GM12878 (cell line): ENCODE measurements around the gene MEIS2. TPM values are rescaled to one million over a fixed set of nuclear protein-coding genes. Genes with fewer than 3 reads are reported as not detected.

Experiments
- ATAC-seq: fragments of 200-7000 bp; cut with Tn5 transposase; 3 replicates; pipeline ENCODE4 v1.9.1; 2020; ENCODE audit warnings: mild to moderate bottlenecking, moderate library complexity
- BruUV-seq: library from RNA; stranded (reverse); fragments of 400-500 nt; replicated peaks from 2 replicates; lab custom pipeline; 2021; lab: Mats Ljungman, UMichigan
- CTCF ChIA-PET: fragments of 300-600 bp; sonication (Branson Sonifier 250); formaldehyde crosslinking; extraction: SDS; loops from one replicate; lab custom pipeline; 2021; ENCODE audit warnings: inconsistent platforms; lab: Yijun Ruan, JAX
- POLR2A ChIA-PET: fragments of 350-600 bp; formaldehyde crosslinking; extraction: SDS; loops from one replicate; lab custom pipeline; 2021; ENCODE audit warnings: inconsistent platforms; lab: Charles Lee
- RAD21 ChIA-PET: fragments of 300-600 bp; sonication (Branson Sonifier 250); formaldehyde crosslinking; loops from one replicate; lab custom pipeline; 2023; ENCODE audit warnings: antibody characterized with exemption; ENCODE audit not compliant: unreplicated experiment; lab: Charles Lee
- SMC1A ChIA-PET: fragments of 300-600 bp; sonication (Branson Sonifier 250); formaldehyde crosslinking; loops from one replicate; lab custom pipeline; 2023; ENCODE audit not compliant: unreplicated experiment, uncharacterized antibody; lab: Charles Lee
- DNase-seq: peaks from one replicate; pipeline ENCODE4 v3.0.0-alpha.2; 2011; ENCODE audit warnings: low read depth, low spot score
- FAIRE-seq: peaks from 3 replicates; lab custom pipeline; 2011; peaks lifted over from hg19 to GRCh38; lab: Jason Lieb, UNC
- H2AFZ ChIP-seq: 2 replicates; pipeline ENCODE4 v1.6.0; 2011; ENCODE audit warnings: low read depth, low read length, control low read depth; ENCODE audit not compliant: control insufficient read depth
- H3K27ac ChIP-seq: 2 replicates; pipeline ENCODE4 v1.5.1; 2011; ENCODE audit warnings: control low read depth; ENCODE audit not compliant: control insufficient read depth, insufficient read depth
- H3K27me3 ChIP-seq, 2 experiments: replicated peaks in 1 of 2; 2 replicates each; pipeline versions ENCODE4 v1.6.0 to v1.6.1; 2011; ENCODE audit warnings: low read length in 1 of 2; ENCODE audit not compliant: control insufficient read depth in 2 of 2, insufficient read depth in 2 of 2
- H3K36me3 ChIP-seq, 2 experiments: 2 replicates each; pipeline ENCODE4 v1.5.1; 2011; ENCODE audit warnings: low read length in 1 of 2; ENCODE audit not compliant: control insufficient read depth in 2 of 2, insufficient read depth in 2 of 2
- H3K4me1 ChIP-seq: 2 replicates; pipeline ENCODE4 v1.6.1; 2011; ENCODE audit warnings: mild to moderate bottlenecking, low read length, moderate library complexity, mixed read lengths; ENCODE audit not compliant: control insufficient read depth, insufficient read depth
- H3K4me2 ChIP-seq: 2 replicates; pipeline ENCODE4 v1.6.0; 2011; ENCODE audit warnings: control low read depth; ENCODE audit not compliant: control insufficient read depth, insufficient read depth
- H3K4me3 ChIP-seq: fragments of 200-600 bp; sonication (generic); 2 replicates; pipeline ENCODE4 v1.5.1; 2016
- H3K79me2 ChIP-seq: 2 replicates; pipeline ENCODE4 v1.6.0; 2011; ENCODE audit warnings: low read length; ENCODE audit not compliant: control insufficient read depth, insufficient read depth
- H3K9ac ChIP-seq: 2 replicates; pipeline ENCODE4 v1.8.0; 2011; ENCODE audit warnings: low read length, control low read depth, mixed read lengths; ENCODE audit not compliant: control insufficient read depth, insufficient read depth
- H3K9me3 ChIP-seq: replicated peaks from 3 replicates; pipeline ENCODE4 v1.5.1; 2011; ENCODE audit warnings: mild to moderate bottlenecking, low read length; ENCODE audit not compliant: control insufficient read depth, insufficient read depth
- H4K20me1 ChIP-seq: 2 replicates; pipeline ENCODE4 v1.6.0; 2011; ENCODE audit not compliant: control insufficient read depth, insufficient read depth
- ASH2L ChIP-seq: fragments of 300-600, 200-600 bp; sonication (generic); IDR thresholded peaks from 2 replicates; pipeline ENCODE4 v1.6.1; 2017; ENCODE audit warnings: low read depth, mild to moderate bottlenecking, borderline replicate concordance
- ATF3 ChIP-seq: IDR thresholded peaks from 2 replicates; pipeline ENCODE4 v1.6.1; 2011; ENCODE audit warnings: low read depth, mild to moderate bottlenecking, low read length, moderate library complexity, borderline replicate concordance; ENCODE audit errors: extremely low read depth
- BHLHE40 ChIP-seq, 2 experiments: fragments of 450-650 bp in 1 of 2; IDR thresholded peaks; 2 replicates each; pipeline ENCODE4 v1.6.1; 2011 to 2017; ENCODE audit warnings: low read depth in 2 of 2, borderline replicate concordance in 1 of 2, improper control_type of control experiment in 1 of 2, low read length in 1 of 2, mild to moderate bottlenecking in 1 of 2
- CREM ChIP-seq: IDR thresholded peaks from 2 replicates; pipeline ENCODE4 v1.6.1; 2014; ENCODE audit warnings: antibody characterized with exemption, low read depth
- FOS ChIP-seq: IDR thresholded peaks from 3 replicates; pipeline ENCODE4 v1.6.1; 2011; ENCODE audit warnings: borderline replicate concordance; ENCODE audit not compliant: insufficient read length; ENCODE audit errors: extremely low read depth
- HSF1 ChIP-seq: fragments of 150-350 bp; IDR thresholded peaks from 2 replicates; pipeline ENCODE4 v1.6.1; 2014; ENCODE audit warnings: mild to moderate bottlenecking, low read depth, low read length
- MTA2 ChIP-seq: fragments of 450-650 bp; IDR thresholded peaks from 2 replicates; pipeline ENCODE4 v1.6.1; 2016; ENCODE audit warnings: low read depth, mild to moderate bottlenecking, moderate library complexity
- MYB ChIP-seq: fragments of 150-350 bp; IDR thresholded peaks from 2 replicates; pipeline ENCODE4 v1.6.1; 2014; ENCODE audit warnings: mild to moderate bottlenecking, low read depth, low read length, borderline replicate concordance
- NFIC ChIP-seq: IDR thresholded peaks from 2 replicates; pipeline ENCODE4 v1.6.1; 2012; ENCODE audit warnings: low read depth, mild to moderate bottlenecking, inconsistent platforms, low read length, moderate library complexity
- PRDM15 ChIP-seq: fragments of 450-650 bp; formaldehyde crosslinking; IDR thresholded peaks from 2 replicates; pipeline ENCODE4 v1.4.0; 2020; ENCODE audit warnings: mild to moderate bottlenecking, moderate library complexity
- RAD21 ChIP-seq: IDR thresholded peaks from 2 replicates; pipeline ENCODE4 v1.6.1; 2011; ENCODE audit warnings: mild to moderate bottlenecking, low read depth, low read length, moderate library complexity; ENCODE audit not compliant: insufficient read depth
- SIN3A ChIP-seq: IDR thresholded peaks from 2 replicates; pipeline ENCODE4 v1.6.1; 2012; ENCODE audit warnings: low read depth, low read length, improper control_type of control experiment
- SP1 ChIP-seq: IDR thresholded peaks from one replicate; pipeline ENCODE4 v1.6.1; 2011; ENCODE audit warnings: low read depth, low read length
- STAT1 ChIP-seq: fragments of 450-650 bp; conservative IDR thresholded peaks from 2 replicates; pipeline ENCODE4 v1.6.1; 2014; ENCODE audit warnings: antibody characterized with exemption, mild to moderate bottlenecking
- TAF1 ChIP-seq: IDR thresholded peaks from 2 replicates; pipeline ENCODE4 v1.6.1; 2011; ENCODE audit warnings: mild to moderate bottlenecking, low read depth, low read length, borderline replicate concordance
- YY1 ChIP-seq: IDR thresholded peaks from 2 replicates; pipeline ENCODE4 v1.6.1; 2011; ENCODE audit warnings: low read depth, mild to moderate bottlenecking, low read length
- ZNF207 ChIP-seq: fragments of 450-650 bp; IDR thresholded peaks from 2 replicates; pipeline ENCODE4 v1.6.1; 2014; ENCODE audit warnings: antibody characterized with exemption, mild to moderate bottlenecking, borderline replicate concordance
- WGBS: methylation state at CpG from one replicate; pipeline ENCODE4 v1.1.6; 2016; ENCODE audit warnings: low lambda C conversion rate; ENCODE audit not compliant: insufficient replicate concordance, insufficient coverage; ENCODE audit errors: missing lambda C conversion rate; 5-methylcytosine and 5-hydroxymethylcytosine counted together
- in situ Hi-C: fragments of 300-500 bp; cut with MboI; formaldehyde crosslinking; loops from 9 replicates; pipeline ENCODE4 v1.14.3; 2018; ENCODE audit warnings: mixed read lengths
- intact Hi-C: fragments of 100-400 bp; cut with micrococcal nuclease; formaldehyde crosslinking; loops from one replicate; pipeline ENCODE4 v1.14.2; 2022; ENCODE audit not compliant: unreplicated experiment
- polyA plus RNA-seq, 11 experiments: library from polyadenylated mRNA; depleted of rRNA in 4 of 11; unstranded in 6 of 11; stranded (reverse) in 5 of 11; fragments of >200 nt; fragmentation: Nextera tagmentation in 4 of 11; fragmentation: Illumina TruSeq in 1 of 11; extraction: Ambion mirVana in 4 of 11; extraction: Trizol in 1 of 11; gene quantifications; 1 replicate in 1 of 11; 2 replicates in 10 of 11; pipeline versions ENCODE4 v1.2.1 to v1.2.3, GENCODE V29; 2011 to 2016; ENCODE audit warnings: inconsistent platforms in 2 of 11, missing spikeins in 2 of 11, low read depth in 1 of 11
- total RNA-seq, 4 experiments: library from RNA; depleted of rRNA in 3 of 4; stranded (reverse); fragments of >200 nt in 3 of 4; fragmentation: Illumina TruSeq in 1 of 4; extraction: Trizol in 1 of 4; gene quantifications; 2 replicates each; pipeline versions ENCODE4 v1.2.1 to v1.2.3, GENCODE V29; 2013 to 2021

MEIS2 gene
- total and polyA plus RNA-seq, 10 of the 15 experiments (the other 5 are each of a cell fraction or from before 2014, with no cell fraction given): 9.2 to 54.0 (median 20.4) TPM

- TF ChIP-seq TAF1: no peak
- no peak for TF ChIP-seq HSF1
- TF ChIP-seq RAD21: no peak
Observed at GRCh38 chr15:37083610-37084009, 16.7 kb downstream of the MEIS2 start (continued).

GRCh38 chr15:37081983-37082382 lies 18.4 kb downstream of the MEIS2 start:
- H3K27me3 ChIP-seq: no peaks in the 10 kb centered on the region
- H3K36me3 ChIP-seq: peaks cover 2 to 3% of the 10 kb centered on the region in 2 experiments; a peak in 3 of 4 replicates
- WGBS: 45% methylated on average over 5 of the region's 5 CpGs
- DNase-seq: no peak
- no peak overlapping the region for H3K9ac ChIP-seq
- ChIA-PET CTCF (no interaction called here), SMC1A (interaction anchor here (0.9 to 5.0 kb wide), 3 partner anchors 8 to 53 kb away, joined by 3 to 31 read pairs (median 3); no protein-coding TSS in a partner anchor), POLR2A (no interaction called here), RAD21 (interaction anchor here (0.9 kb wide), 1 partner anchor 12 kb away, joined by 4 read pairs; no protein-coding TSS in a partner anchor)
- no TSS peak for BruUV-seq
- intact Hi-C loops (no loop called here), in situ Hi-C loops (no loop called here)
- H3K79me2 ChIP-seq: no peaks in the 10 kb centered on the region
- no peak for ATAC-seq
- no peak for TF ChIP-seq BHLHE40 (IDR thresholded peaks at IDR 0.05; ENCODE audit: borderline replicate concordance in 1 of 2, low read depth in 2 of 2, low read length in 1 of 2)
- no peak for TF ChIP-seq NFIC
- no peak for TF ChIP-seq PRDM15 (CRISPR knock-in tag)
- TF ChIP-seq ATF3: no peak
- TF ChIP-seq MYB: no peak
- no peak for TF ChIP-seq SIN3A
- TF ChIP-seq MTA2: no peak
- TF ChIP-seq TAF1: no peak
- TF ChIP-seq ASH2L: no peak
- TF ChIP-seq STAT1: no peak
- TF ChIP-seq YY1: no peak
- no peak for TF ChIP-seq CREM
- TF ChIP-seq SP1: no peak
- no peak for TF ChIP-seq ZNF207
- TF ChIP-seq FOS: no peak
- H3K4me3 ChIP-seq: no peak overlapping the region
- no peaks in the 10 kb centered on the region for H3K4me1 ChIP-seq
- no peak for FAIRE-seq
- H3K27ac ChIP-seq: no peak overlapping the region
- H3K9me3 ChIP-seq: no peaks in the 10 kb centered on the region
- no peaks in the 10 kb centered on the region for H4K20me1 ChIP-seq
- H2AFZ ChIP-seq: no peak overlapping the region
- no peak overlapping the region for H3K4me2 ChIP-seq
